ENCODE measurements around the gene VPS18.

- no peak for TF ChIP-seq CTCF (IDR thresholded peaks at IDR 0.05)
- TF ChIP-seq POLR2A (IDR thresholded peaks at IDR 0.05), result no peak
Measured at GRCh38 chr15:40932156-40932555, 37.9 kb downstream of the VPS18 start.

All from Peyer's patch (tissue), 4 donors.